ENCODE results near the gene MRAS. TPM values are rescaled to one million over a fixed set of nuclear protein-coding genes. Genes with fewer than 3 reads are reported as not detected.

MRAS gene
- 1.7 and 14.2 TPM in 2 replicates for total RNA-seq

DNA sequence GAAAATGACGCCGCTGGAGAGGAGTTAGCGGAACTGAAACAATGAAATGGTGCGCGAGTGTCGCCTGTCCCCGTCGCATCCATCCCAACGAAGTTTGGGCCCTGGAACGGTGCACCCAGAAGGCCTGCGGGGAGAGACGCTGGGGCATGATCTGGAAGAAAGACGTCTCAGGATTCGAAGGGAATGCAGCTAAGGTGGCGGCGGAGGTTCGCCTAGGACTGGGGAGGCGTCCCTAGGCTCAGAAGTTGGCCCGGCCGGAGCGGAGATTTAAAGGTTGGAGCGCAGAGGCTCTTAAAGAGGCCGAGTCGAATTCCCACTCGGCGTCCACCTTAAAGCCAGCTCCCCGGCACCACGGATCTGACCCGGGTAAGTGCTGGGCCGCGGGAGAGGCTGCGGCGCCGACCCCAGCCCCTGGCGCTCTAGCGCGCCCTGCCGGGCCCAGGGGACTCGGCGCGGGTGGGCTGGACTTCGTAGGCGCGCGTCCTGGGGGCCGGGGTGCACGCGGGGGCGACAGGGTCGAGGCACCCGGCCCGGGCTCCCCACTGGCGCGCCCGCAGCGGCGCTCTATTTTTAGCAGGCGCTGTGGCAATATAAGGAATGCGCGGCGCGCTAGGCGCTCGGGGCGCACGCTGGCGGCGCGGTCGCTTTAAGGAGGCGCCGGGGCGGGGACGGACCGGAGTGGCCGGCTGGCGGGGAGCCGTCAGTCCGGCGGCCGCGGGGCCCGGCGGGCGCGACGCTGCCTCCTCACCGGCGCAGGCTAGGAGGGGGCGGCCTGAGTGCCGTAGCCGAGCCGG is at the start of gene MRAS:
Gene MRAS, plus strand, starts transcription at position 620 of the 794 bp plus-strand sequence. CDS start 24,305 bp downstream, outside the sequence.

DNA sequence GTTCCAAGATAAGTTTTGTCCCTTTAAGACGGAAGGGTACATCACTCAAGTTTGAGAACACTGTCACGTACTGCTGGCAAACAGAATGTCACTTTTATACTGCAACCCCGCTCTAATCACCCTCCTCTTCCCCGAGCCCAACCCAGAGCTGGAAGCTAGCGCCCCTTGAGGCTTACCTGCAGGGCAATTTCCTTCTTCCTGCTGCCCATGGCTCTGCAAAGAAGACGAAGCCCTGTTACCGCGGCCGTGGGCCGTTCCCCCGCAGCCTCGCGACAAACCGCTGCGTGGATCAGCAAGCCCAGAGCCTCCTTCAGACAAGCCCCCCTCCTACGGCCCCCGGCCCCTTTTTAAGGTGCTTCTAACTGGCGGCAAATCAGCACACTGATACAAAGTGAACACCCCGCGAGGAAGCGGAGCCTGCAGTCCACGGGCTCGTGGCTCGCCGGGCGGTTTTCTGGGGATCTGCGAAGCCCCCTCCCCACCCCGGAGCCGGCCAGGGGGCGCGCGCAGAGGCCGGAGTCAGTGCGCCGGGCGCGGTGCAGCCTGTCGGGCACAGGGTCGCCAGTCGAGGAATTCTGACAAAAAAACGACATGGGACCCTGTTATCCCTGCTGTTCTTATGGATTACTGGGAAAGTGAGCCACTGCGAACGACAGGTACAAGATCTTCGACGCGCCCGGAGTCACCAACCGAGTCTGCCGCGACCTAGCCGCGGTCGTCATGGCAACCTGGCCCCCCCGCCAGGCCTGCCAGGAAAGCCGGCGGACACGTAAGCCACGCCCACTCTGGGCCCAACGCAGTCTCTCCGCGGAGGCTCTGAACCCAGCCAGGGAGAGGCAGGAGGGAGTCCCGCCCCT is 19.0 kb upstream of the MRAS start, which contains the start of gene NME9:
Gene NME9, minus strand, starts transcription at position 725 of the 857 bp plus-strand sequence. Its CDS starts 516 bp downstream, at position 209.

GRCh38 chr3:138434276-138434874 is 86.0 kb downstream of the MRAS start, which contains the start of gene ESYT3:
Gene ESYT3 (plus strand): TSS chr3:138434616. CDS start chr3:138434799, 183 bp downstream.

Other genes starting within 250 kb of the MRAS start
- gene DZIP1L, start 233.0 kb upstream of the MRAS start, total RNA-seq: 0.96 and 1.7 TPM in 2 replicates
- gene A4GNT, start 216.2 kb upstream of the MRAS start, total RNA-seq: not detected in 2 replicates
- 12.5 and 13.0 TPM in 2 replicates for gene DBR1, start 173.7 kb upstream of the MRAS start, total RNA-seq
- 39.3 and 42.8 TPM in 2 replicates for gene ARMC8, start 161.3 kb upstream of the MRAS start, total RNA-seq
- gene NME9, start 18.7 kb upstream of the MRAS start, total RNA-seq: not detected in 2 replicates
- gene ESYT3, start 86.0 kb downstream of the MRAS start, total RNA-seq: 0.43 and 0.48 TPM in 2 replicates
- gene CEP70, start 245.7 kb downstream of the MRAS start, total RNA-seq: 17.7 and 18.8 TPM in 2 replicates